ENCODE data around the gene LRP2.
"Not testable (repeated sequence)": the region's sequence is repeated elsewhere in the genome, so short reads cannot be mapped to it uniquely, and the experiment has no call there.

The LRP2 gene
- total RNA-seq, result 0 to 0.66 (median 0.10) reads per million in 9 experiments

DNA sequence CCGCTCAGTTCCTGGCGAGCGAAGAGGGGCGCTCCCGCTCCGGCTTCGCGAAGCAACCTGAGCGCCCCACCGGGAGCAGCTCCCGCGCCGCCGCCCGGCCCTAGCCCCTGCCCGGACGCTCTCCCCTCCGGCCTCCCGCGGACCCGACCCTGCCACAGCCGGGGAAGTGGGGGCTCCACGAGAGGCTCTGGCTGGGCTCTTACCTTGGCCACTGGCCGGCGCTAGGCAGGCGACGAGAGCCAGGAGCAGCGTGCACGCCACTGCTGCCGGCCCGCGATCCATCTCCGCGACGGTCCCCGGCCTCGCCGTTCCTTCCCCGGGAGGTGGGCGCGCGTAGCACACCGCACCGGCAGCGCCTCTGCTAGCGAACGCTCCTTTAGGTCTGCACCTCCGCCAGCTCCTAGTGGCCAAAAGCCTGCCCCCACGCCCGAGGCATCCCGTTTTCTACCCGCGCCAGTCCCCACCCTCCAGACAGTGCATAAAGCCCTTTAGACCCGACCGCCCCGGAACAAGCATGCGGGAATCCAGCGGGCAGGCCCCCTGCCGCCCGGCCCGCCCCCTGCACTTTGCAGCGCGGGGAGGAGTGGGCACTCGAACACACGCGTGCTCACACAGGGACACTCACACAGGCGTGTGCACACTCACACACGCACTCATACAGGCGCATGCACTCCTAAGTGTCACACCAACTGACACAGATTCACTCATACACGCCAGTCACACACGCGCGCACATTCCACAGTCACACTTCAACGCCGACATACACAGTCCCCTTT, at the start of gene LRP2:
Gene LRP2 (minus strand): TSS at position 417 of the 776 bp plus-strand sequence. CDS start 135 bp downstream, at position 282.
- Mint-ChIP-seq H3K27me3 (peaks cover 46 to 52% of the 10 kb centered on the region in 2 donors), H3K4me3 (peak within 1 kb of the TSS; percentile 86 to 97), H3K27ac (peak within 1 kb of the TSS in 1 of 2 donors; percentile 67)

DNA sequence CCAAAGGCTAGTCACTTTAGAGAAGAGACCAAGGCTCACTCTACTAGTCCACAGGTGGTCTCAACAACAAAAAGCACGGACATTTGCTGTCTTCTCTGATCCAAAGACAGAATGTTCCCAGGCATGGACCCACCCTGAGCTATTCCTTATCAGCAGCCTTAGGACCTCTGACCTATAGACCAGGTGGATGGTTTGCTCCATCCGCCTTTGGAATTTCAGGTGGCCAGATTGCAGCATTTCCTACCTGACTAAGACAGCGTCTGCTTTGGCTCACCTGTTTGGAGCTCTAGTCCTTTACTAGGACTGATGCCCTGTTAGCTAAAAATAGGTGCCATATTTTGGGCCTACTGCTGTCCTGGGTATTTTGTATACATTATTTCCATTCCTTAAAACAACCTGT, 44.6 kb upstream of the LRP2 start:
- Mint-ChIP-seq H3K27me3 (peaks cover 32 to 33% of the 10 kb centered on the region in 2 donors), H3K4me1 (ENCODE audit: low read depth in 2 of 2) (no peaks in the 10 kb centered on the region), H3K9me3 (no peaks in the 10 kb centered on the region), H3K4me3 (no peak overlapping the region), H3K36me3 (ENCODE audit: insufficient read depth) (no peaks in the 10 kb centered on the region), H3K27ac (no peak overlapping the region)
- DNase-seq (no peak), ATAC-seq (replicated peaks) (no peak)

More for the DNA sequence above, at the start of gene LRP2:
- Mint-ChIP-seq H3K9me3 (no peaks in the 10 kb centered on the region), H3K36me3 (ENCODE audit: insufficient read depth) (peaks cover 17% of the 10 kb centered on the region), H3K4me1 (ENCODE audit: low read depth in 2 of 2) (peaks cover 35% of the 10 kb centered on the region in 2 donors)
- peak; percentile 27 for ATAC-seq (replicated peaks)
- DNase-seq, result peak in 2 of 3 experiments; percentile 25 to 31

DNA sequence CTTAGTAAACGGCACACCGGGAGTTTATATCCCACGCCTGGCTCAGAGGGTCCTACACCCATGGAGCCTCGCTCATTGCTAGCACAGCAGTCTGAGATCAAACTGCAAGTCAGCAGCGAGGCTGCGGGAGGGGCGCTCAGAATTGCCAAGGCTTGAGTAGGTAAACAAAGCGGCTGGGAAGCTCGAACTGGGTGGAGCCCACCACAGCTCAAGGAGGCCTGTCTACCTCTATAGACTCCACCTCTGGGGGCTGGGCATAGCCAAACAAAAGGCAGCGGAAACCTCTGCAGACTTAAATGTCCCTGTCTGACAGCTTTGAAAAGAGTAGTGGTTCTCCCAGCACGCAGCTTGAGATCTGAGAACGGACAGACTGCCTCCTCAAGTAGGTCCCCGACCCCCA, 37.2 kb upstream of the LRP2 start:
- not testable (repeated sequence) for H3K27ac Mint-ChIP-seq; H3K4me3 Mint-ChIP-seq; H3K4me1 Mint-ChIP-seq (ENCODE audit: low read depth in 2 of 2); ATAC-seq (replicated peaks); H3K36me3 Mint-ChIP-seq (ENCODE audit: insufficient read depth); DNase-seq; H3K9me3 Mint-ChIP-seq
- H3K27me3 Mint-ChIP-seq, result peaks cover 50 to 52% of the 10 kb centered on the region in 2 donors

DNA sequence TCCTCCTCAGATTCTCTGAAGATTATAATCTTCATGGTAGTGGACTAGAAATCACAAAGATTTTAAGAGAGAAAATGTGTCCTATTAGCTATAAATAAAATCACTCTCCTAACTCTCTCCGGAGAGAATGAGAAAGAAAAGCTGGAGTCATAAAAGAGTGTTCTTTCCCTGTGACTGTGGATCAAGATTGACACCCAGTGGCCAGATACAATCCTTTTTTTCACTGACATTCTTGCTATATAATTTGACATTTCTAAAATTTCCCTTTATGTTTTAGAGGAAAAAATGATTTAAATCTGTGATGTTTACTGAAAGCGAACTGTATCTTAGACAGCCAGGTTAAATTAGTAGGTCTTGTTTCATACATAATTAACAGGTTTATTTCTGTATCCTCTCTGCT, 35.4 kb upstream of the LRP2 start:
- no peak overlapping the region for H3K27ac Mint-ChIP-seq

GRCh38 chr2:169395821-169396374, 33.6 kb upstream of the LRP2 start:
- Mint-ChIP-seq H3K9me3 (no peaks in the 10 kb centered on the region), H3K27ac (no peak overlapping the region), H3K4me3 (no peak overlapping the region), H3K27me3 (peaks cover 42 to 43% of the 10 kb centered on the region in 2 donors), H3K4me1 (ENCODE audit: low read depth in 2 of 2) (no peaks in the 10 kb centered on the region), H3K36me3 (ENCODE audit: insufficient read depth) (no peaks in the 10 kb centered on the region)
- DNase-seq (no peak), ATAC-seq (replicated peaks) (no peak)

More for the DNA sequence above, 35.4 kb upstream of the LRP2 start:
- no peaks in the 10 kb centered on the region for H3K4me1 Mint-ChIP-seq (ENCODE audit: low read depth in 2 of 2)
- peaks cover 49 to 51% of the 10 kb centered on the region in 2 donors for H3K27me3 Mint-ChIP-seq
- H3K36me3 Mint-ChIP-seq (ENCODE audit: insufficient read depth), result no peaks in the 10 kb centered on the region
- no peak for ATAC-seq (replicated peaks)
- no peaks in the 10 kb centered on the region for H3K9me3 Mint-ChIP-seq
- H3K4me3 Mint-ChIP-seq, result no peak overlapping the region
- DNase-seq, result no peak

GRCh38 chr2:169393068-169393590, 30.8 kb upstream of the LRP2 start:
- H3K4me1 Mint-ChIP-seq (ENCODE audit: low read depth in 2 of 2), result no peaks in the 10 kb centered on the region
- no peak for ATAC-seq (replicated peaks)
- no peak overlapping the region for H3K27ac Mint-ChIP-seq
- no peaks in the 10 kb centered on the region for H3K9me3 Mint-ChIP-seq
- DNase-seq, result no peak
- H3K4me3 Mint-ChIP-seq, result no peak overlapping the region
- H3K27me3 Mint-ChIP-seq, result peaks cover 54% of the 10 kb centered on the region in 2 donors
- H3K36me3 Mint-ChIP-seq (ENCODE audit: insufficient read depth), result no peaks in the 10 kb centered on the region

DNA sequence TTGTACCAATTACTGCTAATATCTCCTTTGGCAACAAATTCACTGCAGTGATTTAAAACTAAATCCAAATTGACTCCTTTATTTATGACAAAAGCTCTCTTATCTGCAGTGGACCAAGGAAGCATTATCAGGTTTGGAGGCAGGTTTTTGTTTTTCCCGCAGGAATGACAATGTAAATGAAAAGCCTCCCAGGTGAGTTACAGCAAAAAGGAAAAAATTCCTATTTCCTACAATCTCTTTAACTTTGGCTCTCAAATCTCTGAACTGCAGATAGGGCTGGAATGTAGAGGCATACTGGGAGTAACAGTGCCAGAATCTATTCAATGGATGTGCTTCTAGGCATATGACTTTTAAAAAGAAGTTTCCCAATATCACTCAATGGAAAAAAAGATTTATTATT, 28.9 kb upstream of the LRP2 start:
- no peak for ATAC-seq (replicated peaks)
- H3K4me3 Mint-ChIP-seq, result no peak overlapping the region
- H3K27ac Mint-ChIP-seq, result no peak overlapping the region
- DNase-seq, result no peak
- H3K27me3 Mint-ChIP-seq, result peaks cover 61 to 63% of the 10 kb centered on the region in 2 donors
- no peaks in the 10 kb centered on the region for H3K4me1 Mint-ChIP-seq (ENCODE audit: low read depth in 2 of 2)
- no peaks in the 10 kb centered on the region for H3K9me3 Mint-ChIP-seq
- H3K36me3 Mint-ChIP-seq (ENCODE audit: insufficient read depth), result no peaks in the 10 kb centered on the region

GRCh38 chr2:169388161-169388560, 25.8 kb upstream of the LRP2 start:
- DNase-seq (no peak), ATAC-seq (replicated peaks) (no peak)
- Mint-ChIP-seq H3K4me3 (no peak overlapping the region), H3K36me3 (ENCODE audit: insufficient read depth) (no peaks in the 10 kb centered on the region), H3K27ac (no peak overlapping the region), H3K9me3 (no peaks in the 10 kb centered on the region), H3K27me3 (peaks cover 52 to 70% of the 10 kb centered on the region in 2 donors), H3K4me1 (ENCODE audit: low read depth in 2 of 2) (no peaks in the 10 kb centered on the region)

DNA sequence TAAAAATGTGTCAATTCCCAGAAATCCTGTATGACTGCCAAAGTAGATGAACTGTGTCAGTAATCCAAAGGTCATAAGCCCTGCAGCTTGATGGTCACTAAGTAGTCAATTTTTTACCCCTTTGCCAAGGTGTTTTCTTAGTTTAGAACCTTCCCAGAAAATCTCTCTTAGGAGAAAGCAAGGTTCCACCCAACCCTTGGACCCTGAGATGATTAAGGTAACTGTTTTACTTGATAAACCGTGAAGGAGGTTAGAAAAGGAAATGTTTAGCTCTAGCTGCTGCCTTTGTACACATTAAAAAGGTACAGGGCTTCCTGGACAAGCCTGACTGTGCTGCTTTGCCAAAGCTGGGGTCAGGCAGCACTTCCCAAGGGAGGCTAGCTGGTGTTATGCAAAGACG, 24.4 kb upstream of the LRP2 start:
- no peak for DNase-seq
- peaks cover 61 to 77% of the 10 kb centered on the region in 2 donors for H3K27me3 Mint-ChIP-seq
- no peak overlapping the region for H3K4me3 Mint-ChIP-seq
- no peaks in the 10 kb centered on the region for H3K9me3 Mint-ChIP-seq
- H3K27ac Mint-ChIP-seq, result no peak overlapping the region
- no peak for ATAC-seq (replicated peaks)
- H3K4me1 Mint-ChIP-seq (ENCODE audit: low read depth in 2 of 2), result no peaks in the 10 kb centered on the region
- H3K36me3 Mint-ChIP-seq (ENCODE audit: insufficient read depth), result no peaks in the 10 kb centered on the region

DNA sequence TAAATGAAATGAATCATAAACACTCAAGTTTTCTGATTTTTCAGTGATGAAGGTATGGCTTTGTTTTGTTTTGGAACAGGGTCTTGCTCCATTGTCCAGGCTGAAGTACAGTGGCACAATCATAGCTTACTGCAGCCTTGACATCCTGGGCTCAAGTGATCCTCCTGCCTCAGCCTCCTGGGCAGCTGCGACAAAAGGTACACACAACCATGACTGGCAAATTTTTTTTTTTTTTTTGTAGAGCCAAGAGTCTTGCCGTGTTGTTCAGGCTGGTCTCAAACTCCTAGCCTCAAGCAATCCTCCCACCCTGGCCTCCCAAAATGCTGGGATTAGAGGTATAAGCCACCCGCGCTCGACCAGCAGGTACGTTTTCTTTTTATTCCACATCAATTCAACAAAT, 22.5 kb upstream of the LRP2 start:
- ATAC-seq (replicated peaks), result no peak
- Mint-ChIP-seq H3K4me1 (ENCODE audit: low read depth in 2 of 2) (no peaks in the 10 kb centered on the region), H3K27me3 (peaks cover 68 to 75% of the 10 kb centered on the region in 2 donors), H3K4me3 (no peak overlapping the region), H3K36me3 (ENCODE audit: insufficient read depth) (no peaks in the 10 kb centered on the region), H3K9me3 (no peaks in the 10 kb centered on the region), H3K27ac (no peak overlapping the region)
- DNase-seq, result no peak

- DNase-seq (no peak), ATAC-seq (replicated peaks) (no peak)
- Mint-ChIP-seq H3K4me1 (ENCODE audit: low read depth in 2 of 2) (no peaks in the 10 kb centered on the region), H3K27me3 (peaks cover 38 to 57% of the 10 kb centered on the region in 2 donors), H3K36me3 (ENCODE audit: insufficient read depth) (no peaks in the 10 kb centered on the region), H3K9me3 (no peaks in the 10 kb centered on the region), H3K4me3 (no peak overlapping the region), H3K27ac (no peak overlapping the region)
Measured at GRCh38 chr2:169372561-169372960, 10.2 kb upstream of the LRP2 start.

GRCh38 chr2:169366066-169366465, 3.7 kb upstream of the LRP2 start:
- Mint-ChIP-seq H3K4me3 (no peak overlapping the region), H3K9me3 (no peaks in the 10 kb centered on the region), H3K27me3 (peaks cover 37 to 53% of the 10 kb centered on the region in 2 donors), H3K27ac (no peak overlapping the region), H3K4me1 (ENCODE audit: low read depth in 2 of 2) (peaks cover 32 to 35% of the 10 kb centered on the region in 2 donors), H3K36me3 (ENCODE audit: insufficient read depth) (peaks cover 17% of the 10 kb centered on the region)
- ATAC-seq (replicated peaks) (no peak), DNase-seq (no peak)

GRCh38 chr2:169365029-169365480, 2.7 kb upstream of the LRP2 start:
- peak; percentile 25 for ATAC-seq (replicated peaks)
- H3K27me3 Mint-ChIP-seq, result peaks cover 44 to 53% of the 10 kb centered on the region in 2 donors
- no peaks in the 10 kb centered on the region for H3K9me3 Mint-ChIP-seq
- H3K4me3 Mint-ChIP-seq, result peak overlapping the region; percentile 86 to 97
- DNase-seq, result no peak
- H3K36me3 Mint-ChIP-seq (ENCODE audit: insufficient read depth), result peaks cover 17% of the 10 kb centered on the region
- H3K27ac Mint-ChIP-seq, result peak overlapping the region; percentile 67 to 85
- H3K4me1 Mint-ChIP-seq (ENCODE audit: low read depth in 2 of 2), result peaks cover 35% of the 10 kb centered on the region in 2 donors

Measured in effector memory CD8-positive, alpha-beta T cell (primary cell).